SK-N-SH (cell line): ENCODE results near the gene EVX1. TPM values are rescaled to one million over a fixed set of nuclear protein-coding genes. Genes with fewer than 3 reads are reported as not detected.

Experiments used
- CTCF ChIA-PET: fragments of 300-600, 350-600 bp; formaldehyde crosslinking; extraction: SDS; loops from one replicate; lab custom pipeline; 2021; lab: Yijun Ruan, JAX
- POLR2A ChIA-PET: fragments of 350-600 bp; sonication (Branson Sonifier 250); formaldehyde crosslinking; extraction: SDS; loops from one replicate; lab custom pipeline; 2020; ENCODE audit warnings: antibody characterized with exemption, inconsistent platforms; lab: Yijun Ruan, JAX
- DNase-seq: peaks from one replicate; pipeline ENCODE4 v3.0.0; 2012
- H2AFZ ChIP-seq: fragments of 200-600 bp; sonication (generic); 2 replicates; pipeline ENCODE4 v1.8.1; 2016; ENCODE audit warnings: antibody characterized with exemption, mild to moderate bottlenecking, low read depth
- H3F3A ChIP-seq: fragments of 200-600 bp; sonication (generic); replicated peaks from 2 replicates; pipeline ENCODE3; 2016; ENCODE audit warnings: antibody characterized with exemption, mild to moderate bottlenecking; ENCODE audit not compliant: insufficient read depth
- H3K27ac ChIP-seq, 2 experiments: fragments of 200-500 bp in 1 of 2; fragments of 200-600 bp in 1 of 2; sonication (Bioruptor generic) in 1 of 2; sonication (generic), shearing (Covaris generic) in 1 of 2; 2 replicates each; pipeline versions ENCODE4 v1.5.1 to v1.6.1; 2014 to 2016; ENCODE audit warnings: low read depth in 2 of 2, inconsistent platforms in 1 of 2, low read length in 1 of 2, mild to moderate bottlenecking in 1 of 2, mixed read lengths in 1 of 2
- H3K27me3 ChIP-seq: fragments of 200-600 bp; sonication (generic), shearing (Covaris generic); 2 replicates; pipeline ENCODE4 v1.6.1; 2016; ENCODE audit warnings: mixed run types; ENCODE audit not compliant: insufficient read depth
- H3K36me3 ChIP-seq, 2 experiments: fragments of 200-500 bp in 1 of 2; fragments of 200-600 bp in 1 of 2; sonication (Bioruptor generic) in 1 of 2; sonication (generic) in 1 of 2; replicated peaks in 1 of 2; 2 replicates each; pipeline versions ENCODE3 to v1.5.1; 2014 to 2016; ENCODE audit warnings: low read length in 1 of 2, mild to moderate bottlenecking in 1 of 2; ENCODE audit not compliant: insufficient read depth in 2 of 2, control insufficient read depth in 1 of 2
- H3K4me1 ChIP-seq, 2 experiments: fragments of 200-500 bp in 1 of 2; fragments of 200-600 bp in 1 of 2; sonication (Bioruptor generic) in 1 of 2; sonication (generic), shearing (Covaris generic) in 1 of 2; 2 replicates each; pipeline versions ENCODE4 v1.5.1 to v1.6.1; 2014 to 2016; ENCODE audit warnings: low read depth in 1 of 2, low read length in 1 of 2, mixed run types in 1 of 2; ENCODE audit not compliant: insufficient read depth in 2 of 2, control insufficient read depth in 1 of 2
- H3K4me2 ChIP-seq: fragments of 200-600 bp; sonication (generic), shearing (Covaris generic); 2 replicates; pipeline ENCODE4 v1.6.1; 2017; ENCODE audit warnings: mixed run types
- H3K4me3 ChIP-seq, 2 experiments: fragments of 200-500 bp in 1 of 2; fragments of 200-600 bp in 1 of 2; sonication (Bioruptor generic) in 1 of 2; sonication (generic), shearing (Covaris generic) in 1 of 2; 2 replicates each; pipeline versions ENCODE4 v1.5.1 to v1.8.1; 2014 to 2016; ENCODE audit warnings: low read depth in 2 of 2, inconsistent platforms in 1 of 2, low read length in 1 of 2, mild to moderate bottlenecking in 1 of 2, mixed read lengths in 1 of 2, moderate library complexity in 1 of 2
- H3K79me2 ChIP-seq: fragments of 200-600 bp; sonication (generic); 2 replicates; pipeline ENCODE4 v1.8.1; 2017; ENCODE audit warnings: mild to moderate bottlenecking; ENCODE audit not compliant: insufficient read depth
- H3K9ac ChIP-seq: fragments of 200-600 bp; sonication (generic); 2 replicates; pipeline ENCODE4 v1.6.1; 2017; ENCODE audit warnings: mixed run types
- H3K9me2 ChIP-seq: fragments of 200-600 bp; sonication (generic); 2 replicates; pipeline ENCODE4 v1.6.1; 2017; ENCODE audit warnings: mixed run types
- H3K9me3 ChIP-seq: fragments of 200-600 bp; sonication (generic); 2 replicates; pipeline ENCODE4 v1.6.1; 2017; ENCODE audit warnings: mixed run types, mild to moderate bottlenecking, moderate library complexity
- H4K20me1 ChIP-seq: fragments of 200-600 bp; sonication (generic); 2 replicates; pipeline ENCODE4 v1.6.1; 2017; ENCODE audit warnings: mild to moderate bottlenecking, mixed run types; ENCODE audit not compliant: insufficient read depth
- CHD2 ChIP-seq: fragments of 150-350 bp; IDR thresholded peaks from 2 replicates; pipeline ENCODE4 v1.6.1; 2018; ENCODE audit warnings: low read length; ENCODE audit not compliant: partially characterized antibody
- ELF1 ChIP-seq: IDR thresholded peaks from 2 replicates; pipeline ENCODE4 v1.4.0; 2012
- FOSL2 ChIP-seq: IDR thresholded peaks from 2 replicates; pipeline ENCODE4 v1.4.0; 2012; ENCODE audit warnings: low read depth, mild to moderate bottlenecking, moderate library complexity, borderline replicate concordance
- GATA2 ChIP-seq: sonication (generic); formaldehyde crosslinking; IDR thresholded peaks from 2 replicates; pipeline ENCODE4 v1.5.0; 2020; ENCODE audit warnings: mild to moderate bottlenecking, missing genetic modification reagents
- MEF2A ChIP-seq: IDR thresholded peaks from 2 replicates; pipeline ENCODE4 v1.4.0; 2012; ENCODE audit warnings: low read depth, borderline replicate concordance
- MXI1 ChIP-seq: IDR thresholded peaks from 2 replicates; pipeline ENCODE4 v1.6.1; 2012; ENCODE audit warnings: mild to moderate bottlenecking, low read depth, low read length, improper control_type of control experiment
- NFIC ChIP-seq: IDR thresholded peaks from 2 replicates; pipeline ENCODE4 v1.4.0; 2012; ENCODE audit warnings: borderline replicate concordance
- NRF1 ChIP-seq: IDR thresholded peaks from 2 replicates; pipeline ENCODE4 v1.6.1; 2012; ENCODE audit warnings: low read depth, mild to moderate bottlenecking, low read length
- POLR2AphosphoS5 ChIP-seq: IDR thresholded peaks from 2 replicates; pipeline ENCODE4 v1.6.1; 2012; ENCODE audit warnings: low read depth, low read length
- RAD21 ChIP-seq: IDR thresholded peaks from 2 replicates; pipeline ENCODE4 v1.6.1; 2012; ENCODE audit warnings: mild to moderate bottlenecking, low read length
- RCOR1 ChIP-seq: fragments of 150-350 bp; IDR thresholded peaks from 2 replicates; pipeline ENCODE4 v1.6.1; 2017; ENCODE audit warnings: antibody characterized with exemption, low read length
- RFX5 ChIP-seq: IDR thresholded peaks from 2 replicates; pipeline ENCODE4 v1.6.1; 2012; ENCODE audit warnings: mild to moderate bottlenecking, improper control_type of control experiment, low read length
- TAF1 ChIP-seq: IDR thresholded peaks from 2 replicates; pipeline ENCODE4 v1.6.1; 2012; ENCODE audit warnings: low read depth, mild to moderate bottlenecking, low read length, moderate library complexity, borderline replicate concordance
- TCF12 ChIP-seq: IDR thresholded peaks from 2 replicates; pipeline ENCODE4 v1.4.0; 2012
- USF2 ChIP-seq: fragments of 150-350 bp; IDR thresholded peaks from 2 replicates; pipeline ENCODE4 v1.6.1; 2017; ENCODE audit warnings: antibody characterized with exemption, low read length, low read depth, borderline replicate concordance
- YY1 ChIP-seq: IDR thresholded peaks from 2 replicates; pipeline ENCODE4 v1.4.0; 2012; ENCODE audit warnings: low read depth, mild to moderate bottlenecking
- WGBS: methylation state at CpG from one replicate; pipeline ENCODE4 v1.1.6; 2017; ENCODE audit warnings: low lambda C conversion rate; 5-methylcytosine and 5-hydroxymethylcytosine counted together
- polyA plus RNA-seq, 3 experiments: library from polyadenylated mRNA; depleted of rRNA; stranded (reverse); fragments of >200 nt; gene quantifications; 2 replicates each; pipeline ENCODE4 v1.2.3, GENCODE V29; 2012
- TF ChIP-seq, protein P1 (sequence below): IDR thresholded peaks from 2 replicates; pipeline ENCODE4 v1.4.0; 2012; ENCODE audit warnings: low read depth, borderline replicate concordance
- TF ChIP-seq, protein P2 (sequence below): fragments of 200-600 bp; sonication (generic); IDR thresholded peaks from 2 replicates; pipeline ENCODE4 v1.6.1; 2017; ENCODE audit warnings: antibody characterized with exemption, mild to moderate bottlenecking, moderate library complexity

Gene EVX1
- polyA plus RNA-seq, 1 of the 3 experiments (the other 2 are of a cell fraction), result not detected

DNA sequence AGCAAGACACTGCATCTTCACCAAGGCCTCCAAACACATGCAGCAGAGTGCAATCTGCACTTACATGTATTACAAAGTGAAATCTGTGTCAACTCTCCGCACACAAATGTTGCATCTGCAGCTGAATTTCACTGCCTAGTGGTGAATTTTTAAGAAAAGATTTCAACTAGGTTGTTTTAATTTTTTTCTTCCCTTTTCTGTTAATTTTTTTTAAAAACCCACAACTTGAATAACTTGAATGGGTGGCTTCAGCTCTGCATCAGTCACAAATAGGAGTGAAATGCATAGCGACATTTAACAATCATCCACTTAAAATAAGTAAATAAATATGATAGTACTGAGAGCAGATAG is 48.6 kb upstream of the EVX1 start:
- Histone ChIP-seq H3K4me2 (no peak overlapping the region), H3K4me1 (peaks cover 0 to 4% of the 10 kb centered on the region in 2 experiments; a peak in 1 of 4 replicates), H3K27ac (no peak overlapping the region), H3K36me3 (no peaks in the 10 kb centered on the region), H3F3A (peaks cover 8% of the 10 kb centered on the region), H3K9me3 (no peaks in the 10 kb centered on the region), H3K79me2 (no peaks in the 10 kb centered on the region), H3K9me2 (no peaks in the 10 kb centered on the region), H3K27me3 (peaks cover 88% of the 10 kb centered on the region), H4K20me1 (peaks cover 11% of the 10 kb centered on the region), H3K9ac (no peak overlapping the region), H2AFZ (no peak overlapping the region), H3K4me3 (no peak overlapping the region)
- POLR2A ChIA-PET, result no interaction called here
- WGBS, result 27% methylated on average over 2 of the region's 2 CpGs
- no peak for DNase-seq
- CTCF ChIA-PET, result interaction anchor here (1.1 to 10.7 kb wide), 12 partner anchors 9 to 903 kb away, joined by 3 to 84 read pairs (median 8); partner anchors contain the start of genes HOXA11 and HOXA5
- TF ChIP-seq TAF1, result no peak
- no peak for TF ChIP-seq RAD21
- TF ChIP-seq, protein P1, sequence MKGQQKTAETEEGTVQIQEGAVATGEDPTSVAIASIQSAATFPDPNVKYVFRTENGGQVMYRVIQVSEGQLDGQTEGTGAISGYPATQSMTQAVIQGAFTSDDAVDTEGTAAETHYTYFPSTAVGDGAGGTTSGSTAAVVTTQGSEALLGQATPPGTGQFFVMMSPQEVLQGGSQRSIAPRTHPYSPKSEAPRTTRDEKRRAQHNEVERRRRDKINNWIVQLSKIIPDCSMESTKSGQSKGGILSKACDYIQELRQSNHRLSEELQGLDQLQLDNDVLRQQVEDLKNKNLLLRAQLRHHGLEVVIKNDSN, result no peak
- no peak for TF ChIP-seq MEF2A
- no peak for TF ChIP-seq FOSL2
- TF ChIP-seq ELF1, result no peak
- TF ChIP-seq TCF12, result no peak
- TF ChIP-seq RCOR1, result no peak
- TF ChIP-seq GATA2, result no peak
- no peak for TF ChIP-seq NRF1
- TF ChIP-seq NFIC, result no peak
- TF ChIP-seq CHD2, result no peak
- TF ChIP-seq RFX5, result no peak
- TF ChIP-seq MXI1, result no peak
- no peak for TF ChIP-seq YY1
- TF ChIP-seq USF2, result no peak
- no peak for TF ChIP-seq POLR2AphosphoS5
- TF ChIP-seq, protein P2, sequence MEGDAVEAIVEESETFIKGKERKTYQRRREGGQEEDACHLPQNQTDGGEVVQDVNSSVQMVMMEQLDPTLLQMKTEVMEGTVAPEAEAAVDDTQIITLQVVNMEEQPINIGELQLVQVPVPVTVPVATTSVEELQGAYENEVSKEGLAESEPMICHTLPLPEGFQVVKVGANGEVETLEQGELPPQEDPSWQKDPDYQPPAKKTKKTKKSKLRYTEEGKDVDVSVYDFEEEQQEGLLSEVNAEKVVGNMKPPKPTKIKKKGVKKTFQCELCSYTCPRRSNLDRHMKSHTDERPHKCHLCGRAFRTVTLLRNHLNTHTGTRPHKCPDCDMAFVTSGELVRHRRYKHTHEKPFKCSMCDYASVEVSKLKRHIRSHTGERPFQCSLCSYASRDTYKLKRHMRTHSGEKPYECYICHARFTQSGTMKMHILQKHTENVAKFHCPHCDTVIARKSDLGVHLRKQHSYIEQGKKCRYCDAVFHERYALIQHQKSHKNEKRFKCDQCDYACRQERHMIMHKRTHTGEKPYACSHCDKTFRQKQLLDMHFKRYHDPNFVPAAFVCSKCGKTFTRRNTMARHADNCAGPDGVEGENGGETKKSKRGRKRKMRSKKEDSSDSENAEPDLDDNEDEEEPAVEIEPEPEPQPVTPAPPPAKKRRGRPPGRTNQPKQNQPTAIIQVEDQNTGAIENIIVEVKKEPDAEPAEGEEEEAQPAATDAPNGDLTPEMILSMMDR, result no peak
- TF ChIP-seq, all 33 proteins: peak for 0
